Liver (tissue), 3 donors: ENCODE measurements around the gene RNASEH2C.

Experiments used
- CTCF ChIP-seq: fragments of 150-350 bp; IDR thresholded peaks from 2 replicates; pipeline ENCODE4 v1.5.1; 2017; ENCODE audit warnings: improper control_type of control experiment, low read depth, low read length; ENCODE audit not compliant: missing input control
- EGR1 ChIP-seq, 2 donors: IDR thresholded peaks; 2 replicates each; pipeline ENCODE4 v1.6.1; 2016 to 2018; ENCODE audit warnings: antibody characterized with exemption in 2 of 2, low read depth in 2 of 2
- GABPA ChIP-seq, 2 donors: IDR thresholded peaks in 1 of 2; conservative IDR thresholded peaks in 1 of 2; 2 replicates each; pipeline ENCODE4 v1.6.1; 2016; ENCODE audit warnings: antibody characterized with exemption in 2 of 2, mild to moderate bottlenecking in 1 of 2, moderate library complexity in 1 of 2
- HNF4G ChIP-seq: IDR thresholded peaks from 2 replicates; pipeline ENCODE4 v1.6.1; 2016; ENCODE audit warnings: antibody characterized with exemption
- JUND ChIP-seq, 2 donors: IDR thresholded peaks; 2 replicates each; pipeline ENCODE4 v1.6.1; 2016; ENCODE audit warnings: antibody characterized with exemption in 2 of 2
- MAX ChIP-seq: IDR thresholded peaks from 2 replicates; pipeline ENCODE4 v1.6.1; 2016; ENCODE audit warnings: antibody characterized with exemption
- RAD21 ChIP-seq, 2 donors: IDR thresholded peaks; 2 replicates each; pipeline ENCODE4 v1.6.1; 2016; ENCODE audit warnings: antibody characterized with exemption in 2 of 2, mild to moderate bottlenecking in 2 of 2
- REST ChIP-seq: IDR thresholded peaks from 2 replicates; pipeline ENCODE4 v1.6.1; 2016; ENCODE audit warnings: antibody characterized with exemption, mild to moderate bottlenecking
- RXRA ChIP-seq, 2 donors: IDR thresholded peaks; 2 replicates each; pipeline ENCODE4 v1.6.1; 2017 to 2018; ENCODE audit warnings: antibody characterized with exemption in 2 of 2, mild to moderate bottlenecking in 1 of 2
- TAF1 ChIP-seq: conservative IDR thresholded peaks from 2 replicates; pipeline ENCODE4 v1.6.1; 2016; ENCODE audit warnings: antibody characterized with exemption, mild to moderate bottlenecking
- donor health status: healthy.
- donor health status: healthy.

- no peak for TF ChIP-seq REST
- TF ChIP-seq CTCF, result no peak
- TF ChIP-seq RXRA (IDR thresholded peaks at IDR 0.05), result no peak
- TF ChIP-seq GABPA (IDR thresholded peaks at IDR 0.05 in 1 of 2, conservative IDR thresholded peaks at IDR 0.05 in 1 of 2), result no peak
- TF ChIP-seq TAF1, result no peak
- no peak for TF ChIP-seq RAD21 (IDR thresholded peaks at IDR 0.05)
- TF ChIP-seq EGR1 (IDR thresholded peaks at IDR 0.05; ENCODE audit: low read depth in 2 of 2), result no peak
- no peak for TF ChIP-seq MAX
- TF ChIP-seq JUND (IDR thresholded peaks at IDR 0.05), result no peak
- TF ChIP-seq HNF4G, result no peak
Observed at GRCh38 chr11:65703846-65704245, 16.8 kb downstream of the RNASEH2C start.
